Activated naive CD8-positive, alpha-beta T cell treated with anti-CD3 and anti-CD28 coated beads, Interleukin-2, amount 50 U/mL, for 16 hours (primary cell): ENCODE measurements around the gene XRCC3.

Experiments used
- DNase-seq: peaks from one replicate; pipeline ENCODE4 v3.0.0-alpha.2; 2020; ENCODE audit warnings: low read depth, low spot score

The XRCC3 gene

DNA sequence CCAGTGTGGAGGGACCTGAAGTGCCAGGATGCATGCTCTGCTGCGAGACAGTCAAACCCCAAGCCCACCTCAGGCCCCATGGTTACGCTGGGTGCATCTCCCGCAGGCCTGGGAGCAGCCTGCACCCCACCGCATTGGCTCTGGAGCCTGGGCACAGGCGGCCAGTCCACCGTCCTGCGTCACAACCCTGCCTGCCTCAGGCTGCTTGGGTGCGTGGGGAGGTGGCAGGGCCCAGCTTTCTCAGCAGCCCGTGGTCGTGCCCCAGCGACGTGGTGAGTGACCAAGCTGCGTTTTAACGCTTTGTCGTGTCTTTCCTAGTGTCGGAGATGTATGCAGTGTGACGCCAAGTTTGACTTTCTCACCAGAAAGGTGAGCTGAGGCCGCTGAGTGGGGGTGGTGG lies 11.2 kb upstream of the XRCC3 start:
- no peak for DNase-seq

- DNase-seq = no peak
Observed at GRCh38 chr14:103725739-103726395, 10.6 kb upstream of the XRCC3 start.

DNA sequence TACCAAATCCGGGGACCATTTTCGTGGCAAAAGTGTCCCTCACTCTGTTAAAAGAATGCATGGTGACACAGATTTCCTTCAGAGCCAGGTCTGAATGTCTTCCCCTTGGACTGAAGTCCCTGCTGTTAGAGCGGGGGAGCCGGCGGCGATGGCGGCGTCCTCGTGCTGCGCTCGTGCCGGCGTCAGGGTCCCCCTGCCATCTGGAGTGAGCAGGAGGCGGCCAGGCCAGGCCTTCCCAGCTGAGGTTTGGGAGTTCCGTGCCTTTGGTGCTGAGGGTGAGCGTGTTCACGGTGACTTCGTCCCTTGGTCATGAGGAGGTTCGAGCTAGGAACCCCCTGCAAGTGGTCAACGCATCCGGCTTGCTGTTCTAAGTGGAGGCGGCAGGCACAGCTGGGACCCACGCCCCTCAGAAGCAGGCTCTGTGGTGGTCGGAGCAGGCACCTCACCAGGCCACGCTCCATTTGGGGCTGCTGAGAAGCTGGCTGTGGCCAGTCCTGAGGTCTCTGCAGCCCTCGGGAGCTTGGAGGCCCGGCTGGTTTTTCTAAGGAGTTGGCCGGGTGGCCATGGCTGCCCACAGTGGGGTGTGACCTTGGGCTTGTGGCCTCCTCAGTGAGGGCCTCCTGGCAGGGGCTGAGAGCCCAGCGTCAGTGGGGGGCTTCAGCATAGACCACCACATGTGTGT lies 9.9 kb upstream of the XRCC3 start:
- no peak for DNase-seq

GRCh38 chr14:103724116-103724515 lies 8.9 kb upstream of the XRCC3 start:
- DNase-seq = no peak

DNA sequence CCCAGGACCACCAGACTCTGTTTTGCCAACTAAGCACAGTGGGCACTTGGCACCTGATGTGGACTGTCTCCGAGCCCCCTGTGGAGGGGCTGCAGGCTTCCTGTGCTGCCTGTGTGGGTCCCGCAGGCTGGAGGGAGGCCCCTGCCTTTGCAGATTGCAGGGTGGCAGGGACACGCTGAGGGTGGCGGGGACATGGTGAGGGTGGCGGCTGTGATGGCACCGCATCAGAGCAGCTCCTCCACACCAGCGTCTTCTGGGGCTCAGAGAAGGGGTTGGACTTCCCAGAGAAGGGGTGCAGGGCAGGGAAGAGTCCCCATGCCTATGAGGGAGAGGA lies 8.5 kb upstream of the XRCC3 start:
- no peak for DNase-seq

GRCh38 chr14:103721334-103722120 lies 6.3 kb upstream of the XRCC3 start:
- DNase-seq = no peak

- no peak for DNase-seq
Observed at GRCh38 chr14:103719751-103720150, 4.5 kb upstream of the XRCC3 start.

DNA sequence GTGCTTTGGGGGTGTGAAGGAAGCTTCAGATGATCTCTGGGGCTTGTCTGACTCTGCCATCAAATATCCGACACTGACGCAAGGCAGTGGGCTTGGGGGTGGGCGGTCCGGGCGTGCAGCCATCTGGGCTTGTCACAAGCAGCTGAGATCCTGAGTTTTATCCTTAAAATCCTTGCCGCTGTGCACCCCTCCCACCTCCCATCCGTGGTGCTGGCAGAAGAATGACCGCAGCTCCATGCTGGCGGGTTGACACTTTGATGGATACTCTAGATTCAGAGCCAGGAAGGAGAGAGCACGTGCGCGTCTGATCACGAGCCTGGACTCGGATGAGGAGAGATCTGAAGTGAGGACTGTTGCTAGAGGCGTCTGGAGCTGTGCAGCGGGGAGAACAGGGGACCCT lies 3.3 kb upstream of the XRCC3 start:
- no peak for DNase-seq

DNA sequence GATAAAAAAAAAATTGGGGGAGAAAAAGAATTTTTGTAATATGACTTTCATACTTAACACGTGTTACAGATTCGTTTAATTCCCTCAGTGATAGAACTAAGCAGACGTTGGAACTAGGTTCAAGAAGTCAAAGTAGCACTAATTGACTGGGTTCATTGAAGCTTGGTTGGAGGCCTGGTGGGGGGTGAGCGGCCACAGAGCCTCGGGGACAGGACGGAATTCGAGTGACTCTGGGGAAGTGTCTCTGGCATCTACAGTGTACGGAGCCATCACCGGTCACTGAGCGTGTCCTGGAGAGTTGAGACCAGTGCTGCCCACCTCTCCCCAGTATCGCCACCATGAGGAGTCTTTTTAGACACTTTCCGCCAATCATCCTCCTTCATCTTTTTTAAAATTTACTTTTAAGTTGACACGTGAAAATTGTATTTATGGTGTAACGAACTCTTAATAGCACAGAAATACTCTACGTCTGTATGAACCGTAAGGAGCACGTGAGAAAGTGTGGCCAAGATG lies 1.7 kb upstream of the XRCC3 start:
- no peak for DNase-seq

DNA sequence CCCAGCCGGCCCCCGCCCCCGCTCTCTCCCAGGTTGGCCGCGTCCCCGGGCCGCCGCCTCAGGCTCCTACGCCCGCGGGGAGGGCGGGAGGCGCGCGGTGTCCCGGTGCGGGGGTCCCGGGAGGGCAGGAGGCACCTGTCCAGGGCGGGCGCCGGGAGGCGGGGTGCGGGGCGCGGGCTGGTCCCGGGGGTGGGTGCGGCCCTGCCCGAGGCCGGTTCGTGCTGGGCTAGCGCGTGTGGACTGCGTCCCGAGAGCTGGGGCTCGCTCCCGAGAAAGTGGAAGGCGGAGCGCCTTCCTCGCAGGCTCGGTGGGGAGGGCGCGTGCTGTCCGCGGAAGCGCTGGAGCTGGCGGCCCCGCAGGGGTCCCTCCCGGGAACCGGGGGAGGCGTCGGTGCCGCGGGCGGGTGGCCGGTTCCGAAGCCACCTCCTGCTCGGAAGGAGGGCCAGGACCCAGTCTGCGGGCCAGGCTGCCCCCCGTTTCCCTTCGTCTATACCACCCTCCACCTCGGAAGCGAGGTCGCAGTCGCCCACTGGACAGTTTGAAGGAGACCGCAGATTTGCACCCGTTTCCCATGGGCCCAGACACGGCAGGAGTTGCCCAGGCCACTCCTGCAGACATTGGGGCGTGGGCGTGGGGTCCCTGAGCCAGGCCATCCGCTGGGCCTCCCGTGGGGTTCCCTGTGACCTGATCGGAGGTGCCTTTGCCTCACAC lies 995 bp upstream of the XRCC3 start:
- DNase-seq = no peak

- DNase-seq = no peak
Observed at GRCh38 chr14:103714063-103714724, 1.1 kb downstream of the XRCC3 start.

GRCh38 chr14:103713304-103714062 lies 1.8 kb downstream of the XRCC3 start:
- no peak for DNase-seq

DNA sequence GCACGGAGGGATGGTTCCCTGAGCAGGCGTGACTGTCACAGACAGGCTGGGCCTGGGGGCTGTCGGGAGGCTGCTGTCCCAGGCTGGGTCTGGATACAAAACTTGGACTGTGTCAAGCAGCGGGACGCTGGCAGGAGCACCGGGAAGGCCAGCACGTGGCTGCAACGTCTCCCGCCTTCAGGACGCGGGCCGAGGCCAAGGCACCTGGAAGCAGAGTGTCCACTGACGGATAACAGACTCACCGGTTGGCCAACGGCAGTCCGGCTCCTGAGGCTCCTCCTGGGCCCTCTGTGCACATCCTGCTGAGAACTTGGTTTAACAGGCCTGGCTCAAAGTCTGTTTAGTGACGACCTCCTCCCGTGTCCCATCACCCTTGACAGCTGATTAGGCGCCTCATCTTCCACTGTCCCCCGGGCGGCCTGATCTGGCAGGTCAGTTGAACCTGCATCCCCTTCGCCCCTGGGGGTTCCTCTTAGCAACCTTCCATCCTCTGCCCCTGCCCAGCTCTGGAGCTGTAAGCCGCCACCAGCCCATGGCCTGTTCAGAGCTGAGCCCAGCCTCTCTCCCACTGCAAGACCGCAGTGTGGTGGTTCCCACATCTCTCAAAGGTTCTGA lies 2.5 kb downstream of the XRCC3 start:
- no peak for DNase-seq

- no peak for DNase-seq
Observed at GRCh38 chr14:103711516-103712431, 3.5 kb downstream of the XRCC3 start.

- no peak for DNase-seq
Observed at GRCh38 chr14:103710771-103711377, 4.4 kb downstream of the XRCC3 start.

DNA sequence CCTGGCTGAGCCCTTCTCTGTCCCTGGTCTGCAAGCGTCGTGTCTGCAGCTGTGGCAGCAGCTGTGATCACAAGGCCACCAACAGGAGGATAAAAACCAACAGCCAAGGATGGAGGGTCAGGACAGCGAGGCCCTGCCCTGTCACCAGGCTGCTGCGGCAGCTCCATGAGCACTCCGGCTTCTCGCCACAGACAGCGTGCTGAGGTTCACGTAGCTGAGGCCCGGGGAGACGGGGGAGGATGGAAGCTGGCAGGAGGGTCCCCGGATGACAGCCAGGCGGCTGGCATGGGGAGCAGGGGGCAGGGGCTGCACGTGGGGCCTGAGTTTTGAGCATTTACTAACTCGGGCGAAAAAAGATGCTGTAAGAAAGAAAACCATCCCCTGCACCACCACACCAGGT lies 5.4 kb downstream of the XRCC3 start:
- no peak for DNase-seq

GRCh38 chr14:103708750-103709187 lies 6.5 kb downstream of the XRCC3 start:
- no peak for DNase-seq

- DNase-seq = no peak
Observed at GRCh38 chr14:103707329-103708263, 7.7 kb downstream of the XRCC3 start.
